BJ (cell line): ENCODE measurements around the gene SIVA1. TPM values are rescaled to one million over a fixed set of nuclear protein-coding genes. Genes with fewer than 3 reads are reported as not detected.

Experiments
- CTCF ChIA-PET: fragments of 350-600 bp; formaldehyde crosslinking; extraction: SDS; loops from one replicate; lab custom pipeline; 2021; ENCODE audit warnings: antibody characterized with exemption, inconsistent platforms; lab: Yijun Ruan, JAX
- POLR2A ChIA-PET: fragments of 300-600 bp; sonication (Branson Sonifier 250); formaldehyde crosslinking; extraction: SDS; loops from one replicate; lab custom pipeline; 2021; ENCODE audit warnings: antibody characterized with exemption; lab: Charles Lee
- DNase-seq: peaks from one replicate; pipeline ENCODE4 v3.0.0-alpha.2; 2011; ENCODE audit warnings: low read depth
- H3K27me3 ChIP-seq: 2 replicates; pipeline ENCODE4 v1.6.0; 2011; ENCODE audit warnings: low read length; ENCODE audit not compliant: control insufficient read depth, insufficient read depth
- H3K36me3 ChIP-seq: 2 replicates; pipeline ENCODE4 v1.5.1; 2011; ENCODE audit warnings: low read length; ENCODE audit not compliant: control insufficient read depth, insufficient read depth
- H3K4me3 ChIP-seq: 2 replicates; pipeline ENCODE4 v1.5.1; 2011; ENCODE audit warnings: low read depth, mild to moderate bottlenecking, control low read depth, low read length
- polyA plus RNA-seq: library from polyadenylated mRNA; depleted of rRNA; stranded (reverse); fragments of >200 nt; gene quantifications from 2 replicates; pipeline ENCODE4 v1.2.3, GENCODE V29; 2011
- TF ChIP-seq, protein P1 (sequence below): IDR thresholded peaks from 2 replicates; pipeline ENCODE4 v1.5.1; 2011; ENCODE audit warnings: low read depth, mild to moderate bottlenecking, control low read depth, inconsistent platforms, low read length, moderate library complexity; ENCODE audit not compliant: insufficient read depth

Gene SIVA1
- polyA plus RNA-seq, 1 experiment, result 116 TPM

DNA sequence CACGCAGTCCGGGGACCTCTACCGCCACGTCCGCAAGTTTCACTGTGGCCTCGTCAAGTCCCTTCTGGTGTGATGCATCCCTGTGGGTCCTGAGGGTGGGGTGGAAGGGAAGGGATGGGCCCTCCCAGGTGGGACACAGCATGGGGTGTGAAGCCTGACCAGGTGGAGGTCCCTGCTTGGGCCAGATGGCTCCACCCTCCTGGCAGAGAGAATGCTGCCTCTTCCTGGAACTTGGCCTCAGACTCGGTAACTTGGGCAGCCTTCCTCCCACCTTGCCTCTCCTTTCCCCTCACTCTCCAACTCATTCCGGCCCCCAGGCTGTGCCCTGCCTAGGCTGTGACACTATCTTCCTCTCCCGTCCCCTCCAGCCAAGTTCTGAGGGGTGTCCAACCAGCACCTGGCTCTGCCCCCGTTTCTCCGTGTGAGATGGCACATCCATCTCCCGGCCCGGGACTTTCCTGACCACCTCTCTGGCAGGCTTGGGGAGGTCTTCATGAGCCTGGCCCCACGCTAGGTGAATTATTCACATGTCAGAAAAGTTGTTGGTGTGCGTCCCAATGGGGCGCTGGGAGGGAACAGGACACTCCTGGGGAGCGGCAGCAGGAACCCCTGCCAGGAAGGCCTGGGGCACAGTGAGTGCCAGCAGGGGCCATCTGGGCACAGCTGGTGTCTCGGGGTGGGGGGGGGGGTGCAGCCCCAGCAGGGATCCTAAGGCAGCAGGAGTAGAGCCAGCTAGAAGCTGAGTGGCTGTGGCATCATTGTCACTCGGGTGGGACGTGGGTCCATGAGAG lies 49.6 kb downstream of the SIVA1 start:
- Histone ChIP-seq H3K27me3 (no peaks in the 10 kb centered on the region), H3K36me3 (peaks cover 1% of the 10 kb centered on the region; the same call in 1 of the 2 replicates), H3K4me3 (no peak overlapping the region)
- POLR2A ChIA-PET, result no interaction called here
- CTCF ChIA-PET, result interaction anchor here (1.2 kb wide), 1 partner anchor 34 kb away, joined by 3 read pairs; no protein-coding TSS in a partner anchor
- no peak for DNase-seq
- TF ChIP-seq, protein P1, sequence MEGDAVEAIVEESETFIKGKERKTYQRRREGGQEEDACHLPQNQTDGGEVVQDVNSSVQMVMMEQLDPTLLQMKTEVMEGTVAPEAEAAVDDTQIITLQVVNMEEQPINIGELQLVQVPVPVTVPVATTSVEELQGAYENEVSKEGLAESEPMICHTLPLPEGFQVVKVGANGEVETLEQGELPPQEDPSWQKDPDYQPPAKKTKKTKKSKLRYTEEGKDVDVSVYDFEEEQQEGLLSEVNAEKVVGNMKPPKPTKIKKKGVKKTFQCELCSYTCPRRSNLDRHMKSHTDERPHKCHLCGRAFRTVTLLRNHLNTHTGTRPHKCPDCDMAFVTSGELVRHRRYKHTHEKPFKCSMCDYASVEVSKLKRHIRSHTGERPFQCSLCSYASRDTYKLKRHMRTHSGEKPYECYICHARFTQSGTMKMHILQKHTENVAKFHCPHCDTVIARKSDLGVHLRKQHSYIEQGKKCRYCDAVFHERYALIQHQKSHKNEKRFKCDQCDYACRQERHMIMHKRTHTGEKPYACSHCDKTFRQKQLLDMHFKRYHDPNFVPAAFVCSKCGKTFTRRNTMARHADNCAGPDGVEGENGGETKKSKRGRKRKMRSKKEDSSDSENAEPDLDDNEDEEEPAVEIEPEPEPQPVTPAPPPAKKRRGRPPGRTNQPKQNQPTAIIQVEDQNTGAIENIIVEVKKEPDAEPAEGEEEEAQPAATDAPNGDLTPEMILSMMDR, result no peak

DNA sequence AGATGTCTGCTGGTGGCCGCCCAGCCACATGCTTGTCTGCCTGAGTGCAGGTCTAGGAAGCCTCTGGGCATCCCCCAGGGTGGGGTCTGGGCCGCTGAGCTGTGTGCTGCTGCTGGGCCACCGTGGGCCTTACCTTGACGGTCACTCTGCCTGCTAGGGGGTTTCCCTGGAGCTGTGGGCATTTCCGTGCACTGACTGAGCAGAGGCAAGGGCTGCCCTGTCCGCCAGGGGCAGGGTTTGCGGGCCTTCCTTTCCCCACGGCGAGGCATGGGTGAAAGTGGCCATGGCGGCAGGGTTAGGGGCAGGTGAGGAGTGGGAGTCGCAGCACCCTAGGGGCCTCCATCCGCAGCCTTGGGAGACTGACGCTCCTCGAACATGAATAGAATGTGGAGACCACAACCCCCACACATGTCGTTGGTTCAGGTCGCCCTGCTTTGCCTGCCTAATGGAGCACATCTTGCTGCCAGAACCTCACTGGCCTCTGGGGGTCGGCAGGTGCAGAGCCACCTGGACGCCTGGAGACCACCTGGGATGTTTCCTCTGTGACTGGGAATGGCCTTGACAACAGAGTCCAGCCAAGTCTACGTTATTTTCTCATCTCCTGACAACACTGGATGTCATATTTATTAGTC lies 50.4 kb downstream of the SIVA1 start:
- CTCF ChIA-PET, result interaction anchor here (1.2 kb wide), 1 partner anchor 17 kb away, joined by 3 read pairs; no protein-coding TSS in a partner anchor

DNA sequence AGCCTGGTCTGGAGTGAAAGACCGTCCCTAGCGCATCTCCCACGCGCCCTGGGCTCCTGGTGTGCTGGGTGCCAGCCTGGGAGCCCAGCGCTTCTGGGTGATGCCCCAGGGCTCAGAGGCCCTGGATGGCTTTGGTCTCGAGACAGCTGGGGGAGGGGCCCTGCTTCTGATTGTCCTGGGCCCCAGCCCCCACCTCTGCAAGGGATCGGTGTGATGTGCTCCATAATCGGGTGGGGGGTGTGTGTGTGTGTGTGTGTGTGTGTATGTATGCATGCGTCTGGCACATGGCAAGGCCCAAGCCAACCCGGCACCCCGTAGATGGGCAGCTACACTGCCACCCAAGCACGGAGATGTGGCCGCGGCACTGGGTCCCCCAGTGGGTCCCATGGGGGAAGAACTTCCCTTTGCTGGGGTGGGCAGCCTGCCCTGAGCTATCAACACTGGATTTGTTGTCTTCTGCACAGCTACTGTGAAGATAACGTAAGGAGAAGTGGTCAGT lies 51.0 kb downstream of the SIVA1 start:
- Histone ChIP-seq H3K4me3 (no peak overlapping the region), H3K36me3 (peaks cover 1% of the 10 kb centered on the region; the same call in 1 of the 2 replicates), H3K27me3 (no peaks in the 10 kb centered on the region)
- DNase-seq, result no peak
- POLR2A ChIA-PET, result no interaction called here
- TF ChIP-seq, protein P1, result no peak
- CTCF ChIA-PET, result interaction anchor here (0.6 to 1.2 kb wide), 2 partner anchors 17 to 21 kb away, joined by 3 read pairs; no protein-coding TSS in a partner anchor

More for the DNA sequence above, 50.4 kb downstream of the SIVA1 start:
- POLR2A ChIA-PET, result no interaction called here
- DNase-seq, result no peak
- Histone ChIP-seq H3K27me3 (no peaks in the 10 kb centered on the region), H3K4me3 (no peak overlapping the region), H3K36me3 (peaks cover 1% of the 10 kb centered on the region; the same call in 1 of the 2 replicates)
- TF ChIP-seq, protein P1, result no peak

DNA sequence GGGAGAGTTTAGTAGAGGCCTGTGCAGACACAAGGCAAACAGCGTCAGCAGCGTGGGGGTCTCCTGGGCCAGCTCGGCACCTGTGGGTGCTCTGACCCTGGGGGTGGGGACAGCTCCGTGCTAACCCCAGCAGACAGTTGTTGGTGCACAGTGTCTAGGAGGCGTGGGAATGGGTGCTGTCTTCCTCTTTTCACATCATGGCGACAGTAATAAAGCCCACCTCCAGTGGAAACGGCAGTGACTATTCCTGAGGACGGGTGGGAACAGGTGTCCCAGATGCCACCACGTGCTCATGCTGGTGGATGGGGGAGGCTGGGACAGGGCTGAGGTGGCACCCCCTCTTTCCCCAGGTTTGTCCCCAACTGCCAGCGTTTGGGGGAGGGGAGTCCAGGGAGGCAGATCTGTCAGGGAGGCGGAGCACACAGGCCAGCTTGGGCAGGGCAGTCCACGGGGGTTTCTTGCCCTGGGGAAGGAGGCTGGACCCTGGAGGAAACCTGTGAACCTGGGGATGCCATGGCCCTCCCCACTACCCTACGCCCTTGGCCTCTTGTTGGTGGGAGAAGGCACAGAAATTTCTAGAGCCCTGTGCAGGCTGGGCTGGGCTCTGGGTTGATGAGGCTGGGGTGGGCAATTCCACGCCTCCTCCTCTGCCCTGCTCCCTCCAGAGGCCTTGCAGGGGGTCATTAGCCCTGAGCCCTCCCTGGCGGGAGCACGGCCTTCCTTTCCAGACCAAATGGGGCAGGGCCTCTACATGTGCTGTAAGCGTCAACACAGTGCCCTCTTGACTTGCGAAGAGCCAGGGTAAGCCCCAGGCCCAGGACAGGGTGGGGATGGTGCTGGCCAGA lies 51.8 kb downstream of the SIVA1 start:
- no peak overlapping the region for H3K4me3 ChIP-seq
- CTCF ChIA-PET, result interaction anchor here (0.6 to 1.3 kb wide), 3 partner anchors 21 to 36 kb away, joined by 3 to 4 read pairs (median 3); no protein-coding TSS in a partner anchor
- no peak for DNase-seq
- no peaks in the 10 kb centered on the region for H3K27me3 ChIP-seq
- TF ChIP-seq, protein P1, result no peak
- peaks cover 1% of the 10 kb centered on the region; the same call in 1 of the 2 replicates for H3K36me3 ChIP-seq
- POLR2A ChIA-PET, result no interaction called here
